Parathyroid adenoma (tissue), 2 donors: ENCODE measurements around the gene PRM1.

Source experiments
- H2AFZ ChIP-seq: fragments of 300-600 bp; sonication (generic); one replicate; pipeline ENCODE4 v1.7.0; 2017; ENCODE audit warnings: antibody characterized with exemption, mild to moderate bottlenecking
- H3K27ac ChIP-seq: fragments of 300-600 bp; sonication (generic); one replicate; pipeline ENCODE4 v1.7.0; 2017
- H3K27me3 ChIP-seq: fragments of 300-600 bp; sonication (generic); one replicate; pipeline ENCODE4 v1.7.0; 2017; ENCODE audit warnings: low read length; ENCODE audit not compliant: control insufficient read depth, insufficient read depth
- H3K36me3 ChIP-seq: fragments of 300-600 bp; sonication (generic); one replicate; pipeline ENCODE4 v1.7.0; 2017; ENCODE audit warnings: low read length; ENCODE audit not compliant: control insufficient read depth, insufficient read depth
- H3K4me1 ChIP-seq: fragments of 300-600 bp; sonication (generic); one replicate; pipeline ENCODE4 v1.7.0; 2017; ENCODE audit warnings: control low read depth
- H3K4me2 ChIP-seq: fragments of 300-600 bp; sonication (generic); one replicate; pipeline ENCODE4 v1.7.0; 2017; ENCODE audit warnings: low read length
- H3K4me3 ChIP-seq: fragments of 300-600 bp; sonication (generic); one replicate; pipeline ENCODE4 v1.7.0; 2017; ENCODE audit warnings: low read depth, low read length
- H3K79me2 ChIP-seq: fragments of 300-600 bp; sonication (generic); one replicate; pipeline ENCODE4 v1.7.0; 2017; ENCODE audit warnings: control low read depth
- H3K9ac ChIP-seq: fragments of 300-600 bp; sonication (generic); one replicate; pipeline ENCODE4 v1.7.0; 2017; ENCODE audit warnings: mild to moderate bottlenecking
- H3K9me3 ChIP-seq: fragments of 300-600 bp; sonication (generic); one replicate; pipeline ENCODE4 v1.7.0; 2017; ENCODE audit warnings: low read length; ENCODE audit not compliant: control insufficient read depth
- CTCF ChIP-seq: fragments of 300-600 bp; sonication (generic); IDR thresholded peaks from one replicate; pipeline ENCODE4 v1.7.0; 2017; ENCODE audit warnings: antibody characterized with exemption, mild to moderate bottlenecking
- donor health status: primary hyperparathyroidism.

The PRM1 gene

GRCh38 chr16:11328172-11329070 is 47.3 kb upstream of the PRM1 start:
- Histone ChIP-seq H3K27me3 (no peaks in the 10 kb centered on the region), H2AFZ (no peak overlapping the region), H3K79me2 (no peaks in the 10 kb centered on the region), H3K36me3 (no peaks in the 10 kb centered on the region), H3K4me2 (no peak overlapping the region), H3K9me3 (no peaks in the 10 kb centered on the region), H3K4me3 (no peak overlapping the region), H3K27ac (no peak overlapping the region), H3K4me1 (no peaks in the 10 kb centered on the region), H3K9ac (no peak overlapping the region)
- no peak for TF ChIP-seq CTCF

- no peak overlapping the region for H2AFZ ChIP-seq
- no peaks in the 10 kb centered on the region for H3K27me3 ChIP-seq
- H3K36me3 ChIP-seq: no peaks in the 10 kb centered on the region
- TF ChIP-seq CTCF: no peak
- no peak overlapping the region for H3K9ac ChIP-seq
- no peaks in the 10 kb centered on the region for H3K9me3 ChIP-seq
- H3K27ac ChIP-seq: no peak overlapping the region
- H3K79me2 ChIP-seq: no peaks in the 10 kb centered on the region
- H3K4me3 ChIP-seq: no peak overlapping the region
- no peaks in the 10 kb centered on the region for H3K4me1 ChIP-seq
- no peak overlapping the region for H3K4me2 ChIP-seq
Observed at GRCh38 chr16:11327277-11328171, 46.4 kb upstream of the PRM1 start.

GRCh38 chr16:11326737-11327276 is 45.7 kb upstream of the PRM1 start:
- no peak overlapping the region for H2AFZ ChIP-seq
- H3K4me1 ChIP-seq: no peaks in the 10 kb centered on the region
- no peaks in the 10 kb centered on the region for H3K36me3 ChIP-seq
- H3K27me3 ChIP-seq: no peaks in the 10 kb centered on the region
- H3K9me3 ChIP-seq: no peaks in the 10 kb centered on the region
- TF ChIP-seq CTCF: no peak
- H3K4me3 ChIP-seq: no peak overlapping the region
- H3K4me2 ChIP-seq: no peak overlapping the region
- H3K27ac ChIP-seq: no peak overlapping the region
- H3K79me2 ChIP-seq: no peaks in the 10 kb centered on the region
- H3K9ac ChIP-seq: no peak overlapping the region

- H3K36me3 ChIP-seq: no peaks in the 10 kb centered on the region
- no peaks in the 10 kb centered on the region for H3K79me2 ChIP-seq
- H2AFZ ChIP-seq: no peak overlapping the region
- no peak overlapping the region for H3K4me2 ChIP-seq
- no peaks in the 10 kb centered on the region for H3K9me3 ChIP-seq
- no peak overlapping the region for H3K9ac ChIP-seq
- H3K27ac ChIP-seq: no peak overlapping the region
- no peaks in the 10 kb centered on the region for H3K4me1 ChIP-seq
- H3K27me3 ChIP-seq: no peaks in the 10 kb centered on the region
- no peak overlapping the region for H3K4me3 ChIP-seq
- no peak for TF ChIP-seq CTCF
Observed at GRCh38 chr16:11326084-11326736, 45.1 kb upstream of the PRM1 start.
